GM12873 (cell line): ENCODE results near the gene DLEC1.

ENCODE experiments used
- TF ChIP-seq, protein P1 (sequence below): IDR thresholded peaks from 2 replicates; pipeline ENCODE4 v1.5.1; 2012; ENCODE audit warnings: low read depth, mild to moderate bottlenecking, moderate library complexity, low read length, control low read depth; ENCODE audit not compliant: insufficient read depth; ENCODE audit errors: missing control alignments

DLEC1 gene

DNA sequence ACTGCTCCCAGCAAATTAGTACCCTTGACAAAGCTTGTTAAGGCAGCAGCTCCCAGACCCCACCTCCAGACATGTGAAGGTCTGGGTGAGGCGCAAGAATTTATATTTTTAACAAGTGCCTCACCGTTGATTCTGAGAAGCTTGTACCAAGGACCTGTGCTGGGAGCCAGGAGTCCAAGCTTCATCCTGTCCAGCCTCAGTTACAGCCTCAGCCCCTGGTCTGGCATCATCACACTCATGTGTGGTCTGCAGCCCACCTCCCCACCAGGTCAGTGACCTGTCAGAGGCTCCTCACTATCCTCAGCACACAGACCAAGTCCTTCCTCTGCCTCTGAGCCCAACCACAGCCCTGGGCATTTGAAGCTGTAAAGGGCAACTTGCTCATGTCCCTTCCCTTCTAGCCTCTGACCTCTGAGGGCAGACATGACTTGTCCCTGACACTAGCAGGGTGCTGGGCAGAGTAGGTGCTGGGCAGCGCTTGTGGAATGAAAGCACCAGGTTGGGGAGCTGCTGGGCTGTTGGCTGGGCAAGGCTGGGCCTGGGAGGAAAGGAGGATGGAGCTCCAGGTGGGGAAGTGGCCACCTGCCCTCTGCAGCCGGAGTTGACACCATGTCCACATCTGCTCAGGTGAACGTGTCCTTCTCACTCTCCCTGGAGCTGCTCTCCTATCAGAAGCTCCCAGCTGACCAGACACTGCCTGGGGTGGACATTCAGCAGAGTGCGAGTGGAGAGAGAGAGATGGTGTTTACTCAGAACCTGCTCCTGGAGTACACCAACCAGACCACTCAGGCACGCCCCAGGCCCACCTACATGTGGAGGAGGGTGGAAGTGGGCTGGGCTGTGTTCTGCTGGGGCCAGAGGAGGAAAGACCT is 81.0 kb downstream of the DLEC1 start:
- TF ChIP-seq, protein P1, sequence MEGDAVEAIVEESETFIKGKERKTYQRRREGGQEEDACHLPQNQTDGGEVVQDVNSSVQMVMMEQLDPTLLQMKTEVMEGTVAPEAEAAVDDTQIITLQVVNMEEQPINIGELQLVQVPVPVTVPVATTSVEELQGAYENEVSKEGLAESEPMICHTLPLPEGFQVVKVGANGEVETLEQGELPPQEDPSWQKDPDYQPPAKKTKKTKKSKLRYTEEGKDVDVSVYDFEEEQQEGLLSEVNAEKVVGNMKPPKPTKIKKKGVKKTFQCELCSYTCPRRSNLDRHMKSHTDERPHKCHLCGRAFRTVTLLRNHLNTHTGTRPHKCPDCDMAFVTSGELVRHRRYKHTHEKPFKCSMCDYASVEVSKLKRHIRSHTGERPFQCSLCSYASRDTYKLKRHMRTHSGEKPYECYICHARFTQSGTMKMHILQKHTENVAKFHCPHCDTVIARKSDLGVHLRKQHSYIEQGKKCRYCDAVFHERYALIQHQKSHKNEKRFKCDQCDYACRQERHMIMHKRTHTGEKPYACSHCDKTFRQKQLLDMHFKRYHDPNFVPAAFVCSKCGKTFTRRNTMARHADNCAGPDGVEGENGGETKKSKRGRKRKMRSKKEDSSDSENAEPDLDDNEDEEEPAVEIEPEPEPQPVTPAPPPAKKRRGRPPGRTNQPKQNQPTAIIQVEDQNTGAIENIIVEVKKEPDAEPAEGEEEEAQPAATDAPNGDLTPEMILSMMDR = no peak

DNA sequence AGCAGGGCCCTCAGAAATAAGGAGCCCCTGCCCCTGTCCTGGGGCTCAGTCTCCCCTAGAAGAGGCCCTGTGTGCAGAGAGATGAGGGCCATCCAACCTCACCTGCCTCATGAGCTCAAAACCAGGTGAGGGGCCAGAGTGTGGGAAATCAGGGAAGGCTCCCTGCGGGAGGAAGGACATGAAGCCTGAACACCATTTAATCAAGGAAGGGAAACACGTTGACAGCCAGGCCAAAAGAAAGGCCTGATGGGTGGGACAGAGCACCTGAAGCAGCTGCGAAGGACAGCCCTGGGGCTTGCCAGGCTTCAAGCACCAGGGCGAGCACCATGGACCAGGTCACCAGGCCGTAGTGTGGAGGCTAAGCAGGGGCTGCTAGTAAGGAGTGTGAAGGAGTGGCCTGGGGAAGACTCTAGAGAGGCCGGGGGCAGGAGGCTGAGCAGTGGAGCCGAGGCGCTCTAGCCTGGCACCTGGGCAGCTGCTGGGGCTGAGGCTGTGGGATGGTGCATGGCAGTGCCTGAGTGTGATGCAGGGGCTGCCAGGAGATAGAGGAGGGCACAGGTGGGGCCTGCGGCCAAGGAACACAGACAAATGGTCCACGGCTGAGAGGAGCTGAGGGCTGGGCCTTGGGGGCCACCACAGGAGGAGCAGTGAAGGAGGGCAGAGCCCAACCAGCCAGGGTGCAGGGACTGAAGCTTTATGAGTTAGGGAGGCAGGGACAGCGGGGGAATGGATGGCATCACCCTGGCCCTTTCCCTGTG is 81.9 kb downstream of the DLEC1 start:
- TF ChIP-seq, protein P1 = no peak

DNA sequence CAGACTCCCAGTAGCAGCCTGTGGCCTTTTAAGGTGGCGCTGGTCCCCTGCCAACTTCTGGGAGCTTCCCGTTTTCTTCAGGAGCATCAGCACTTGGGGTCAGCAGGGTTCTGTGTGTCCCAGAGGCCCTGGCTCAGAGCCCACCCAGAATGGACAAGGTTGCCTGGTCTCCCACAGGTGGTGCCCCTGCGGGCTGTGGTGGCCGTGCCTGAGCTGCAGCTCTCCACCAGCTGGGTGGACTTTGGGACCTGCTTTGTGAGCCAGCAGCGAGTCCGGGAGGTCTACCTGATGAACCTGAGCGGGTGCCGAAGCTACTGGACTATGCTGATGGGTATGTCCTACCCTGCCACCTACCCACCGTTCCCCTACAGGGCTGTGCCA is 82.4 kb downstream of the DLEC1 start:
- TF ChIP-seq, protein P1 = no peak

DNA sequence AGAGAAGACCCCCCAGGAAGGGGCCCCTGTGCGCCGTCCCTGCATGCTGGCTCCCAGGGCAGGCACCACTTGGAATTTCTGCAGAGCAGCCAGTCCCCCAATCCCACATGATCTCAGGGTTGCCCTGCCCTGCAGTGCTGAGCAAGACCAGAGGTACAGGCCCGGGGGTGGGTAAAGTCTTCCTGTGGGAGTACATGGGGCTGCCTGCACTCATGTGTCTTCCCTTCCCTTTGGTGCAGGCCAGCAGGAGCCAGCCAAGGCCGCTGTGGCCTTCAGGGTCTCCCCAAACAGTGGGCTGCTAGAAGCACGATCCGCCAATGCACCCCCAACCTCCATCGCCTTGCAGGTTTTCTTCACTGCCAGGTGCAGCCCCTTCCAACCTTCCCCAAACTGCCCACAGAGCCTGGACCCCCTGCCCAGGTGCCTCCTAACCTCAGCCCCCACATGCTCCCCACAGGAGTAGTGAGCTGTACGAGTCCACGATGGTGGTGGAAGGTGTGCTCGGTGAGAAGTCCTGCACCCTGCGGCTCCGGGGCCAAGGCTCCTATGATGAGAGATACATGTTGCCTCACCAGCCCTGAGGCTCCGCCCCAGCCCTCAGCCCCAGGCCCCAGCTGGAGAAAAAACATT is 82.9 kb downstream of the DLEC1 start:
- TF ChIP-seq, protein P1 = no peak

DNA sequence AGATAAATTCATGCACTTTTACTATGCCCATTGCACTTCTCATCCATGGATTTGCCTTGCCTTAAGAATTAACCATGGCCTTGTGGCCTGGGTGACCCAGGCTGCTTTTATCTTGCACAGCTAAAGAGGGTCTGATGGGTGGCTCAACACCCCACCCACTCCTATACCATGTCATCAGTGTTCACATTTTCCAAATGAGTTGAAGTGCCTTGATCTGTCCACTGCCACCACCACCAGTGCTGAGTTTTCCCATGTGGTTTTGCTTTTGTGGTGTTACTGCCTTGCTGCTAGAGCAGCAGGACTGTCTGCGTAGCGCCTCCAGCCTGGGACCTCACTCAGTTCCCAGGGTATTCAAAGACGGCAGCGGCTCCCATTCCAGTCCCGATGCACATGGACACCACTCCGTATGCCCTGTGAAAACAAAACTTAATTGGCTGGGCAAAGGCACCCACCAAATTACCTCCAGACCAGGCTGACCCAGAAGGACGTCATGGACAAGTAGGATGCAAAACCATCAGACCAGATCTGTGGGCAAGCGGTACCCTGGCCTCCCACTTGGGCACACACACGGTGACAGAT is 83.8 kb downstream of the DLEC1 start:
- TF ChIP-seq, protein P1 = no peak

DNA sequence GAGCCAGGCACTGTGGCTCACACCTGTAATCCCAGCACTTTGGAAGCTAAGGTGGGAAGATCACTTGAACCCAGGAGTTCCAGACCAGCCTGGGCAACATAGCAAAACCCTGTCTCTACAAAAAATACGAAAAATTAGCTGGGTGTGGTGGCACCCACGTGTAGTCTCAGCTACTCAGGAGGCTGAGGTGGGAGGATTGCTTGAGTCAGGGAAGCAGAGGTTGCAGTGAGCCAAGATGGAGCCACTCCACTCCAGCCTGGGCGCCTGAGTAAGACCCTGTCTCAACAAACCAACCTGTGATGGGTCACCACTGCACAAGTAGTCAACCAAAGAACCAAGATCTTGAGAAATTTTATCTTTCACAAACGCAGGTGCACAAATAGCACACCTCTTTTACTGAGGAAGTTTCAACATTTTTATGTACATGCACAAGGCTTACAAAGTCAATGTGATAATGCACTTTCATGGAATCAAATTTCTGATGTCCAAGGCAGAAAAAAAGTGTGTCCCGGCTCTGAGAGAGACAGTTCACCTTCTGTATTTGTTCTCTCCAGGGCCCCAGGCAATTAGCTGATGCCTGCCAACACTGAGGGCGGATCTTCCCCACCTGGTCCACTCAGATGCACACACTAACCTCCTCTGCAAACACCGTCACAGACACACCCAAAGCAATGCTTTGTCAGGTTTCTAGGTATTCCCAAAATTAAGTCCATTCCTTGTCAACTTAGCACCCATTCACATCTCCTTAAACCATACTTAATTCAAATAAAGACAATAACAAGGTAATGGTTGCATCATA is 85.5 kb downstream of the DLEC1 start:
- TF ChIP-seq, protein P1 = no peak
